ENCODE data around the gene HNF4A.

DNA sequence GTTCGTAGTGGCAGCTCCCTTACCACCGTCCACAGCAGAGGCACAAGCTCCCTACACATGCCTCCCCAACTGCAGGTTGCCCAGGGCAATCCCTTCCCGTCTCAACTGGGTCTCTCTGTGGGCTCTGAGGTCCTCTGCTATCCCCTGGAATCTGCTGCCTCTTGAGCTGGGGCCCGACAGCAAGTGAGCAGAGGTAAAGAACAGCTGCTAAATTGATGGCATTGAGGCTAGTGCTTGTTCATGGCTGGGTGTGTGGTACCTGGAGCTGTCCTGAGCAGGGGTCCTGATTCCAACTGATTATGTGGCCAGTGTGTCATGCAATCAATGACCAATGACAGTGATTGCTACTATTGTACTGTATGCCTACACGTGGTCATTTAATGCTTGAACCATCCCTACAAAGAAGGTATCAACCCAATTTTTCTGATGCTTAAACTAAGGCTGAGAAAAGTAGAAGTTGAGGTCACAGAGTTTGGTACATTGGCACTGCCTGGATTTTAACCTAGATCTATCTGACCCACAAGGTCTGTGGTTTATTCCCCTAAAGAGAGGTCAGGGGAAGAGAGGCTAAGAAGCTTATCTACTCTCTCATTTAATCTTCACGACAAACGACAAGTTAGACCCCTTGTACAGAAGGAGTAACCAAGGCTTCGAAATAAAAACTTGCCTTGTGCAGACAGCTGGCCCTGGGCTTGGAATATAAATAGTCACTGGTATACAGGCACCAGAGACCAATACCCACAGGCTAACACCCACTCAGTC lies 41.1 kb downstream of the HNF4A start:
- TF ChIP-seq CTCF (conservative IDR thresholded peaks at IDR 0.05), result no peak
- no peak for TF ChIP-seq EZH2 (IDR thresholded peaks at IDR 0.05; ENCODE audit: low read depth)

Measured in PC-9 (cell line).